HepG2 (cell line): ENCODE measurements around the gene AHCYL2. TPM values are rescaled to one million over a fixed set of nuclear protein-coding genes. Genes with fewer than 3 reads are reported as not detected.
A peak's percentile ranks its signal among the peaks of the same experiment; 100 is the strongest.

Experiments
- HES4 ChIP-seq: sonication (generic); formaldehyde crosslinking; IDR thresholded peaks from 2 replicates; pipeline ENCODE4 v1.9.0; 2021; ENCODE audit warnings: mild to moderate bottlenecking, missing genetic modification reagents, borderline replicate concordance
- JUND ChIP-seq: sonication (generic); formaldehyde crosslinking; IDR thresholded peaks from 2 replicates; pipeline ENCODE4 v1.8.0; 2022; ENCODE audit warnings: mild to moderate bottlenecking, missing genetic modification reagents
- KDM3A ChIP-seq: IDR thresholded peaks from 2 replicates; pipeline ENCODE4 v1.6.1; 2018; ENCODE audit warnings: low read depth, missing compliant biosample characterization
- KDM6A ChIP-seq: IDR thresholded peaks from 2 replicates; pipeline ENCODE4 v1.6.1; 2016; ENCODE audit warnings: low read depth
- MTA3 ChIP-seq: sonication (generic); formaldehyde crosslinking; IDR thresholded peaks from 2 replicates; pipeline ENCODE4 v1.4.0; 2020; ENCODE audit warnings: missing genetic modification reagents
- POLR2AphosphoS5 ChIP-seq: IDR thresholded peaks from 2 replicates; pipeline ENCODE4 v1.6.1; 2012; ENCODE audit warnings: low read depth, low read length
- YY1 ChIP-seq: IDR thresholded peaks from 2 replicates; pipeline ENCODE4 v1.6.1; 2011; ENCODE audit warnings: low read length, low read depth, moderate library complexity, mild to moderate bottlenecking; ENCODE audit not compliant: insufficient read depth, insufficient replicate concordance
- ZNF34 ChIP-seq: sonication (generic); formaldehyde crosslinking; IDR thresholded peaks from 2 replicates; pipeline ENCODE4 v1.4.0; 2020; ENCODE audit warnings: mild to moderate bottlenecking, missing genetic modification reagents, borderline replicate concordance
- polyA plus RNA-seq, 8 experiments: library from polyadenylated mRNA; depleted of rRNA in 3 of 8; stranded (reverse) in 7 of 8; unstranded in 1 of 8; fragments of >200 nt; fragmentation: Illumina TruSeq in 4 of 8; extraction: Trizol in 4 of 8; gene quantifications; 2 replicates each; pipeline versions ENCODE4 v1.2.1 to v1.2.3, GENCODE V29; 2011 to 2016; ENCODE audit warnings: low read depth in 4 of 8, missing spikeins in 1 of 8, mixed read lengths in 1 of 8; ENCODE audit not compliant: insufficient read depth in 1 of 8
- total RNA-seq, 5 experiments: library from RNA; depleted of rRNA; stranded (reverse); fragments of >200 nt; fragmentation: Illumina TruSeq; extraction: Trizol; gene quantifications; 2 replicates each; pipeline ENCODE4 v1.2.3, GENCODE V29; 2016; ENCODE audit warnings: low read depth in 1 of 5
- TF ChIP-seq, protein P1 (sequence below): sonication (generic); formaldehyde crosslinking; IDR thresholded peaks from 2 replicates; pipeline ENCODE4 v1.5.1; 2020; ENCODE audit warnings: mild to moderate bottlenecking, missing genetic modification reagents, moderate library complexity
- TF ChIP-seq, protein P2 (sequence below): sonication (generic); formaldehyde crosslinking; IDR thresholded peaks from 2 replicates; pipeline ENCODE4 v1.9.0; 2021; ENCODE audit warnings: missing genetic modification reagents, borderline replicate concordance
- TF ChIP-seq, protein P3 (sequence below): sonication (generic); formaldehyde crosslinking; IDR thresholded peaks from 2 replicates; pipeline ENCODE4 v1.4.0; 2020; ENCODE audit warnings: mild to moderate bottlenecking, missing genetic modification reagents
- TF ChIP-seq, protein P4 (sequence below): sonication (generic); formaldehyde crosslinking; IDR thresholded peaks from 2 replicates; pipeline ENCODE4 v1.5.0; 2020; ENCODE audit warnings: missing genetic modification reagents, mild to moderate bottlenecking, borderline replicate concordance
- TF ChIP-seq, protein P5 (sequence below): fragments of 450-650 bp; IDR thresholded peaks from 2 replicates; pipeline ENCODE4 v1.6.1; 2016
- TF ChIP-seq, protein P6 (sequence below): sonication (generic); formaldehyde crosslinking; IDR thresholded peaks from 2 replicates; pipeline ENCODE4 v1.5.1; 2020; ENCODE audit warnings: missing genetic modification reagents, mild to moderate bottlenecking, borderline replicate concordance

The AHCYL2 gene
- total and polyA plus RNA-seq, 2 of the 13 experiments (the other 11 are each of a cell fraction or from before 2014, with no cell fraction given), result 9.5 to 14.7 TPM

DNA sequence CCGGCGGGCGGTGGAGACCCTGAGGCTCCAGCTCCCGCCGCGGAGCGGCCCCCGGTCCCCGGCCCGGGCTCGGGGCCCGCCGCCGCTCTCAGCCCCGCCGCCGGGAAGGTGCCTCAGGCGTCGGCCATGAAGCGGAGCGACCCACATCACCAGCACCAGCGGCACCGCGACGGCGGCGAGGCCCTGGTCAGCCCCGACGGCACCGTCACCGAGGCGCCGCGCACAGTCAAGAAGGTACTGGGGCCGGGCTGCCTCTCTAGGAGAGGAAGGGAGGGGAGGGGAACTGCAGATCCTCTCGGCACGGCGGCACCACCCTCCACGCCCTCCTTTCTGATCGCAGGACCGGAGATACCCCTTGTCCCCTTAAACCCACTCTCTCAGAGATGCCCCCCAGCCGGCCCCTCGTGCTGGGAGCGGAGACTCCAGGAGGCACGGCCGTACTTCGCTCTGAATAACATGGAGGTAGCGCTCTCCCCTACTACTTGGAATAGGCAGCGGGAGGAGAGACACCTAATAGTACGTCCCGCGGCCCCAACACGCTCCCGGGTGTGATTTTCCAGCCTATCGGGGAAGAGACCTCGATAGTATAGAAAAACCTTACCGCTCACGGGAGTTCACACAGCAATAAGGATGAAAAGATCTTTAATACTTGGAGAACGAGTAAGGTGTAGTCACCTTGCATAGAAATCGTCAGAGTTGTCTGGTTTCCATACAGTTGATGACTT is 538 bp downstream of the AHCYL2 start (continued):
- TF ChIP-seq, protein P1, sequence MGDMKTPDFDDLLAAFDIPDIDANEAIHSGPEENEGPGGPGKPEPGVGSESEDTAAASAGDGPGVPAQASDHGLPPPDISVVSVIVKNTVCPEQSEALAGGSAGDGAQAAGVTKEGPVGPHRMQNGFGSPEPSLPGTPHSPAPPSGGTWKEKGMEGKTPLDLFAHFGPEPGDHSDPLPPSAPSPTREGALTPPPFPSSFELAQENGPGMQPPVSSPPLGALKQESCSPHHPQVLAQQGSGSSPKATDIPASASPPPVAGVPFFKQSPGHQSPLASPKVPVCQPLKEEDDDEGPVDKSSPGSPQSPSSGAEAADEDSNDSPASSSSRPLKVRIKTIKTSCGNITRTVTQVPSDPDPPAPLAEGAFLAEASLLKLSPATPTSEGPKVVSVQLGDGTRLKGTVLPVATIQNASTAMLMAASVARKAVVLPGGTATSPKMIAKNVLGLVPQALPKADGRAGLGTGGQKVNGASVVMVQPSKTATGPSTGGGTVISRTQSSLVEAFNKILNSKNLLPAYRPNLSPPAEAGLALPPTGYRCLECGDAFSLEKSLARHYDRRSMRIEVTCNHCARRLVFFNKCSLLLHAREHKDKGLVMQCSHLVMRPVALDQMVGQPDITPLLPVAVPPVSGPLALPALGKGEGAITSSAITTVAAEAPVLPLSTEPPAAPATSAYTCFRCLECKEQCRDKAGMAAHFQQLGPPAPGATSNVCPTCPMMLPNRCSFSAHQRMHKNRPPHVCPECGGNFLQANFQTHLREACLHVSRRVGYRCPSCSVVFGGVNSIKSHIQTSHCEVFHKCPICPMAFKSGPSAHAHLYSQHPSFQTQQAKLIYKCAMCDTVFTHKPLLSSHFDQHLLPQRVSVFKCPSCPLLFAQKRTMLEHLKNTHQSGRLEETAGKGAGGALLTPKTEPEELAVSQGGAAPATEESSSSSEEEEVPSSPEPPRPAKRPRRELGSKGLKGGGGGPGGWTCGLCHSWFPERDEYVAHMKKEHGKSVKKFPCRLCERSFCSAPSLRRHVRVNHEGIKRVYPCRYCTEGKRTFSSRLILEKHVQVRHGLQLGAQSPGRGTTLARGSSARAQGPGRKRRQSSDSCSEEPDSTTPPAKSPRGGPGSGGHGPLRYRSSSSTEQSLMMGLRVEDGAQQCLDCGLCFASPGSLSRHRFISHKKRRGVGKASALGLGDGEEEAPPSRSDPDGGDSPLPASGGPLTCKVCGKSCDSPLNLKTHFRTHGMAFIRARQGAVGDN (CRISPR knock-in tag), result peak; percentile 59
- TF ChIP-seq, protein P2, sequence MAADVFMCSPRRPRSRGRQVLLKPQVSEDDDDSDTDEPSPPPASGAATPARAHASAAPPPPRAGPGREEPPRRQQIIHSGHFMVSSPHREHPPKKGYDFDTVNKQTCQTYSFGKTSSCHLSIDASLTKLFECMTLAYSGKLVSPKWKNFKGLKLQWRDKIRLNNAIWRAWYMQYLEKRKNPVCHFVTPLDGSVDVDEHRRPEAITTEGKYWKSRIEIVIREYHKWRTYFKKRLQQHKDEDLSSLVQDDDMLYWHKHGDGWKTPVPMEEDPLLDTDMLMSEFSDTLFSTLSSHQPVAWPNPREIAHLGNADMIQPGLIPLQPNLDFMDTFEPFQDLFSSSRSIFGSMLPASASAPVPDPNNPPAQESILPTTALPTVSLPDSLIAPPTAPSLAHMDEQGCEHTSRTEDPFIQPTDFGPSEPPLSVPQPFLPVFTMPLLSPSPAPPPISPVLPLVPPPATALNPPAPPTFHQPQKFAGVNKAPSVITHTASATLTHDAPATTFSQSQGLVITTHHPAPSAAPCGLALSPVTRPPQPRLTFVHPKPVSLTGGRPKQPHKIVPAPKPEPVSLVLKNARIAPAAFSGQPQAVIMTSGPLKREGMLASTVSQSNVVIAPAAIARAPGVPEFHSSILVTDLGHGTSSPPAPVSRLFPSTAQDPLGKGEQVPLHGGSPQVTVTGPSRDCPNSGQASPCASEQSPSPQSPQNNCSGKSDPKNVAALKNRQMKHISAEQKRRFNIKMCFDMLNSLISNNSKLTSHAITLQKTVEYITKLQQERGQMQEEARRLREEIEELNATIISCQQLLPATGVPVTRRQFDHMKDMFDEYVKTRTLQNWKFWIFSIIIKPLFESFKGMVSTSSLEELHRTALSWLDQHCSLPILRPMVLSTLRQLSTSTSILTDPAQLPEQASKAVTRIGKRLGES (CRISPR knock-in tag), result no peak
- TF ChIP-seq, protein P3, sequence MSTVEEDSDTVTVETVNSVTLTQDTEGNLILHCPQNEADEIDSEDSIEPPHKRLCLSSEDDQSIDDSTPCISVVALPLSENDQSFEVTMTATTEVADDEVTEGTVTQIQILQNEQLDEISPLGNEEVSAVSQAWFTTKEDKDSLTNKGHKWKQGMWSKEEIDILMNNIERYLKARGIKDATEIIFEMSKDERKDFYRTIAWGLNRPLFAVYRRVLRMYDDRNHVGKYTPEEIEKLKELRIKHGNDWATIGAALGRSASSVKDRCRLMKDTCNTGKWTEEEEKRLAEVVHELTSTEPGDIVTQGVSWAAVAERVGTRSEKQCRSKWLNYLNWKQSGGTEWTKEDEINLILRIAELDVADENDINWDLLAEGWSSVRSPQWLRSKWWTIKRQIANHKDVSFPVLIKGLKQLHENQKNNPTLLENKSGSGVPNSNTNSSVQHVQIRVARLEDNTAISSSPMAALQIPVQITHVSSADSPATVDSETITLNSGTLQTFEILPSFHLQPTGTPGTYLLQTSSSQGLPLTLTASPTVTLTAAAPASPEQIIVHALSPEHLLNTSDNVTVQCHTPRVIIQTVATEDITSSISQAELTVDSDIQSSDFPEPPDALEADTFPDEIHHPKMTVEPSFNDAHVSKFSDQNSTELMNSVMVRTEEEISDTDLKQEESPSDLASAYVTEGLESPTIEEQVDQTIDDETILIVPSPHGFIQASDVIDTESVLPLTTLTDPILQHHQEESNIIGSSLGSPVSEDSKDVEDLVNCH (CRISPR knock-in tag), result 0 out of 2 replicates have a peak, but pooled peaks have one; percentile 36
- TF ChIP-seq HES4 (CRISPR knock-in tag), result no peak
- TF ChIP-seq MTA3 (CRISPR knock-in tag), result no peak
- no peak for TF ChIP-seq POLR2AphosphoS5
- TF ChIP-seq KDM3A, result no peak
- TF ChIP-seq, protein P4, sequence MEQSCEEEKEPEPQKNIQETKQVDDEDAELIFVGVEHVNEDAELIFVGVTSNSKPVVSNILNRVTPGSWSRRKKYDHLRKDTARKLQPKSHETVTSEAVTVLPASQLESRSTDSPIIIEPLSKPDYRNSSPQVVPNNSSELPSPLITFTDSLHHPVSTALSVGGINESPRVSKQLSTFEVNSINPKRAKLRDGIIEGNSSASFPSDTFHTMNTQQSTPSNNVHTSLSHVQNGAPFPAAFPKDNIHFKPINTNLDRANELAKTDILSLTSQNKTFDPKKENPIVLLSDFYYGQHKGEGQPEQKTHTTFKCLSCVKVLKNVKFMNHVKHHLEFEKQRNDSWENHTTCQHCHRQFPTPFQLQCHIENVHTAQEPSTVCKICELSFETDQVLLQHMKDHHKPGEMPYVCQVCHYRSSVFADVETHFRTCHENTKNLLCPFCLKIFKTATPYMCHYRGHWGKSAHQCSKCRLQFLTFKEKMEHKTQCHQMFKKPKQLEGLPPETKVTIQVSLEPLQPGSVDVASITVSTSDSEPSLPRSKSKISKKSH (CRISPR knock-in tag), result no peak
- TF ChIP-seq ZNF34 (CRISPR knock-in tag), result no peak
- TF ChIP-seq YY1, result peak; percentile 64
- TF ChIP-seq, protein P5, sequence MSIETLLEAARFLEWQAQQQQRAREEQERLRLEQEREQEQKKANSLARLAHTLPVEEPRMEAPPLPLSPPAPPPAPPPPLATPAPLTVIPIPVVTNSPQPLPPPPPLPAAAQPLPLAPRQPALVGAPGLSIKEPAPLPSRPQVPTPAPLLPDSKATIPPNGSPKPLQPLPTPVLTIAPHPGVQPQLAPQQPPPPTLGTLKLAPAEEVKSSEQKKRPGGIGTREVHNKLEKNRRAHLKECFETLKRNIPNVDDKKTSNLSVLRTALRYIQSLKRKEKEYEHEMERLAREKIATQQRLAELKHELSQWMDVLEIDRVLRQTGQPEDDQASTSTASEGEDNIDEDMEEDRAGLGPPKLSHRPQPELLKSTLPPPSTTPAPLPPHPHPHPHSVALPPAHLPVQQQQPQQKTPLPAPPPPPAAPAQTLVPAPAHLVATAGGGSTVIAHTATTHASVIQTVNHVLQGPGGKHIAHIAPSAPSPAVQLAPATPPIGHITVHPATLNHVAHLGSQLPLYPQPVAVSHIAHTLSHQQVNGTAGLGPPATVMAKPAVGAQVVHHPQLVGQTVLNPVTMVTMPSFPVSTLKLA, result no peak
- no peak for TF ChIP-seq KDM6A
- TF ChIP-seq, protein P6, sequence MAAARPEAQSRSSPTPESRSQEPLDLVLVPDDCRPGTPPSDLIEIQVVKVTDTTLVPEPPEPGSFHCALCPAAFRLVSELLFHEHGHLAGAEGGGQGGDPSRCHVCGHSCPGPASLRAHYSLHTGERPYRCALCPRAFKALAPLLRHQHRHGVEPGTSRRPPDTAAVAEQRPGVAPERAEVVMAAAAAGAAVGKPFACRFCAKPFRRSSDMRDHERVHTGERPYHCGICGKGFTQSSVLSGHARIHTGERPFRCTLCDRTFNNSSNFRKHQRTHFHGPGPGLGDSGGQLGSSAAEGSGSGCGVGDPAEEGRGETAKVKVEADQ (CRISPR knock-in tag), result no peak
- 0 out of 2 replicates have a peak, but pooled peaks have one; percentile 16 for TF ChIP-seq JUND (CRISPR knock-in tag)
